Transverse colon (tissue), 4 donors: ENCODE data around the gene RAB9A. TPM values are rescaled to one million over a fixed set of nuclear protein-coding genes. Genes with fewer than 3 reads are reported as not detected.

Experiments
- DNase-seq: peaks from one replicate; pipeline ENCODE4 v3.0.0-alpha.2; 2019
- H3K27ac ChIP-seq, 4 donors: fragments of 200-600 bp; sonication (generic); 2 replicates each; pipeline ENCODE4 v1.5.1; 2016 to 2018; ENCODE audit warnings: inconsistent platforms in 4 of 4
- H3K27me3 ChIP-seq: fragments of 200-600 bp; sonication (generic); 2 replicates; pipeline ENCODE4 v1.5.1; 2017; ENCODE audit warnings: inconsistent platforms
- H3K36me3 ChIP-seq, 4 donors: fragments of 200-600 bp; sonication (generic); 2 replicates each; pipeline ENCODE4 v1.5.1; 2017 to 2019; ENCODE audit warnings: inconsistent platforms in 4 of 4
- H3K4me1 ChIP-seq, 4 donors: fragments of 200-600 bp; sonication (generic); 2 replicates each; pipeline ENCODE4 v1.5.1; 2017 to 2020; ENCODE audit warnings: inconsistent platforms in 4 of 4
- H3K4me3 ChIP-seq, 4 donors: fragments of 200-600 bp; sonication (generic); 1 replicate in 1 of 4; 2 replicates in 3 of 4; pipeline versions ENCODE4 v1.5.1 to v1.6.1; 2017 to 2019; ENCODE audit warnings: inconsistent platforms in 4 of 4
- H3K9me3 ChIP-seq, 2 donors: fragments of 200-600 bp; sonication (generic); 2 replicates each; pipeline ENCODE4 v1.5.1; 2017 to 2019; ENCODE audit warnings: inconsistent platforms in 2 of 2
- CTCF ChIP-seq, 5 experiments: fragments of 200-600 bp in 3 of 5; fragments of 450-650 bp in 2 of 5; sonication (generic) in 3 of 5; IDR thresholded peaks; 1 replicate in 2 of 5; 2 replicates in 3 of 5; pipeline ENCODE4 v1.5.1; 2016 to 2017; ENCODE audit warnings: antibody characterized with exemption in 5 of 5, inconsistent platforms in 3 of 5, mild to moderate bottlenecking in 2 of 5, moderate library complexity in 1 of 5
- EP300 ChIP-seq: sonication (generic); formaldehyde crosslinking; IDR thresholded peaks from one replicate; pipeline ENCODE4 v1.6.1; 2017; ENCODE audit warnings: antibody characterized with exemption, low read depth
- POLR2A ChIP-seq: fragments of 450-650 bp; IDR thresholded peaks from one replicate; pipeline ENCODE4 v1.6.1; 2016; ENCODE audit warnings: antibody characterized with exemption, mild to moderate bottlenecking, moderate library complexity
- POLR2AphosphoS5 ChIP-seq, 3 donors: sonication (generic); formaldehyde crosslinking; IDR thresholded peaks; one replicate each; pipeline ENCODE4 v1.6.1; 2016; ENCODE audit warnings: antibody characterized with exemption in 3 of 3
- WGBS, 2 donors: methylation state at CpG; one replicate each; pipeline ENCODE4 v1.1.5; 2018; ENCODE audit warnings: low coverage in 1 of 2; 5-methylcytosine and 5-hydroxymethylcytosine counted together
- in situ Hi-C, 4 donors: fragments of 200-750 bp; cut with MboI; loops; one replicate each; pipeline versions ENCODE4 v1.15.0 to v1.15.1; 2017; ENCODE audit warnings: low sequenced_read_pairs in 3 of 4, low pct_ligation_motif_present in 1 of 4, low pct_unique_long_range_greater_than_20kb in 1 of 4
- intact Hi-C: fragments of 100-400 bp; cut with DNase I; formaldehyde crosslinking; loops from one replicate; pipeline ENCODE4 v1.15.1; 2023; ENCODE audit warnings: low total_unique reads
- total RNA-seq, 4 donors: library from RNA; depleted of rRNA; stranded (reverse); fragments of >200 nt; gene quantifications; one replicate each; pipeline ENCODE4 v1.1.0, GENCODE V29; 2016

Gene RAB9A
- total RNA-seq, 4 donors from 2014 or later: 4.8 to 34.7 (median 17.0) TPM

- Histone ChIP-seq H3K27ac (no peak overlapping the region), H3K27me3 (no peaks in the 10 kb centered on the region), H3K9me3 (no peaks in the 10 kb centered on the region), H3K4me3 (no peak overlapping the region), H3K4me1 (peaks cover 0 to 2% (median 0%) of the 10 kb centered on the region in 4 donors), H3K36me3 (no peaks in the 10 kb centered on the region)
- intact Hi-C loops (no loop called here), in situ Hi-C loops (no loop called here)
- 90% methylated on average over 9 of the region's 9 CpGs; no CpG with 5 or more reads in 1 of the 2 donors for WGBS, 2 donors
- TF ChIP-seq POLR2A (no peak), POLR2AphosphoS5 (IDR thresholded peaks at IDR 0.05) (no peak), CTCF (IDR thresholded peaks at IDR 0.05) (no peak), EP300 (no peak)
- DNase-seq: no peak
These were observed 27.5 kb downstream of the RAB9A start for GRCh38 chrX:13716455-13716854.

DNA sequence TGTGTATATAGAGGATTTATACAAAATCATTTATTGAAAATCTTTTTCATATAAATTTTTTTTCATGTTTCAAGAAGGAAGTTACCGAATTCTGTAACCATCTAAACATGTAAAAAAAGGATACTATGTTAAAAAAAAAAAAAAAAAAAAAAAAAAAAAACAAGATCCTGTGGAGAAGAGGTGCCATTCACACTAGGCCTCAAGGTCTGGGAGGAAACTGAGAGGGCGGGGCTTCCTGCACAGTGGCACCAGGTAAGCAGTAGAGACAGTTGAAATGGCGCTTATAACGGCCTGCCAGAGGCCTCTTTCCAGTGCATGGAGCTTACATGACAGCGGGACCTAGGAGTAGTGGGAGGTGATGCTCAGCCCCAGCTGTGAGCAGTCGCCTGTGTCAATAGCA lies 28.0 kb downstream of the RAB9A start:
- in situ Hi-C loops: no loop called here
- Histone ChIP-seq H3K27me3 (no peaks in the 10 kb centered on the region), H3K36me3 (no peaks in the 10 kb centered on the region), H3K4me3 (no peak overlapping the region), H3K27ac (peak overlapping the region; percentile 14 to 57 (median 45)), H3K9me3 (no peaks in the 10 kb centered on the region), H3K4me1 (peaks cover 0 to 5% (median 0%) of the 10 kb centered on the region in 4 donors)
- DNase-seq: peak; percentile 14
- intact Hi-C loops: no loop called here
- 79 to 90% methylated on average over 2 to 6 of the region's 6 CpGs for WGBS, 2 donors
- TF ChIP-seq POLR2A: no peak
- no peak for TF ChIP-seq POLR2AphosphoS5 (IDR thresholded peaks at IDR 0.05)
- TF ChIP-seq EP300: no peak
- TF ChIP-seq CTCF (IDR thresholded peaks at IDR 0.05): no peak

GRCh38 chrX:13717700-13718472 lies 29.0 kb downstream of the RAB9A start:
- DNase-seq: no peak
- 71% methylated on average over 7 of the region's 7 CpGs; no CpG with 5 or more reads in 1 of the 2 donors for WGBS, 2 donors
- Histone ChIP-seq H3K27me3 (no peaks in the 10 kb centered on the region), H3K27ac (peak overlapping the region; percentile 14 to 57 (median 45)), H3K4me3 (no peak overlapping the region), H3K4me1 (peaks cover 0 to 10% (median under 1%) of the 10 kb centered on the region in 4 donors), H3K36me3 (no peaks in the 10 kb centered on the region), H3K9me3 (no peaks in the 10 kb centered on the region)
- in situ Hi-C loops (no loop called here), intact Hi-C loops (no loop called here)
- no peak for TF ChIP-seq POLR2A
- TF ChIP-seq CTCF (IDR thresholded peaks at IDR 0.05): no peak
- no peak for TF ChIP-seq EP300
- TF ChIP-seq POLR2AphosphoS5 (IDR thresholded peaks at IDR 0.05): no peak

- Histone ChIP-seq H3K27me3 (no peaks in the 10 kb centered on the region), H3K9me3 (no peaks in the 10 kb centered on the region), H3K27ac (peak overlapping the region; percentile 14 to 50 (median 30)), H3K4me3 (no peak overlapping the region), H3K4me1 (peaks cover 0 to 10% (median 2%) of the 10 kb centered on the region in 4 donors), H3K36me3 (no peaks in the 10 kb centered on the region)
- DNase-seq: no peak
- intact Hi-C loops: no loop called here
- in situ Hi-C loops: no loop called here
- TF ChIP-seq POLR2AphosphoS5 (IDR thresholded peaks at IDR 0.05): no peak
- no peak for TF ChIP-seq CTCF (IDR thresholded peaks at IDR 0.05)
- TF ChIP-seq POLR2A: no peak
- no peak for TF ChIP-seq EP300
- WGBS, 2 donors: 87% methylated on average over 3 of the region's 3 CpGs; no CpG with 5 or more reads in 1 of the 2 donors
These were observed 30.4 kb downstream of the RAB9A start for GRCh38 chrX:13719192-13719856.
